Left lung (tissue), 10 donors: Measurements from ENCODE around the gene COL26A1. TPM values are rescaled to one million over a fixed set of nuclear protein-coding genes. Genes with fewer than 3 reads are reported as not detected.
"Not testable (repeated sequence)": the region's sequence is repeated elsewhere in the genome, so short reads cannot be mapped to it uniquely, and the experiment has no call there.

Experiments
- ATAC-seq: fragments of 200-7000 bp; cut with Tn5 transposase; one replicate; pipeline ENCODE4 v1.9.1; 2020; ENCODE audit warnings: moderate library complexity
- DNase-seq, 4 donors: peaks; one replicate each; pipeline ENCODE4 v3.0.0-alpha.2; 2013 to 2020
- H3K27ac ChIP-seq, 2 donors: fragments of 200-600 bp; sonication (generic) in 1 of 2; one replicate each; pipeline versions ENCODE4 v1.5.0 to v1.8.0; 2020 to 2021
- H3K27me3 ChIP-seq, 2 donors: fragments of 200-600 bp; sonication (generic) in 1 of 2; one replicate each; pipeline versions ENCODE4 v1.5.0 to v1.8.0; 2020 to 2021
- H3K36me3 ChIP-seq, 2 donors: fragments of 200-600 bp; sonication (generic) in 1 of 2; one replicate each; pipeline versions ENCODE4 v1.5.0 to v1.8.0; 2020 to 2021
- H3K4me1 ChIP-seq, 2 donors: fragments of 200-600 bp; one replicate each; pipeline ENCODE4 v1.8.0; 2021
- H3K4me3 ChIP-seq, 2 donors: fragments of 200-600 bp; sonication (generic) in 1 of 2; one replicate each; pipeline versions ENCODE4 v1.5.0 to v1.8.0; 2020 to 2021; ENCODE audit warnings: mild to moderate bottlenecking in 1 of 2
- H3K9me3 ChIP-seq, 2 donors: fragments of 200-600 bp; sonication (generic) in 1 of 2; one replicate each; pipeline versions ENCODE4 v1.5.0 to v1.8.0; 2020 to 2021
- intact Hi-C, 2 donors: fragments of 100-400 bp; cut with DNase I; formaldehyde crosslinking; loops; one replicate each; pipeline versions ENCODE4 v1.11.2 to v1.14.2; 2022
- polyA plus RNA-seq, 6 donors: library from polyadenylated mRNA; unstranded; fragments of 120-200 nt; gene quantifications; one replicate each; pipeline ENCODE4 v1.2.1, GENCODE V29; 2013; ENCODE audit not compliant: insufficient read length in 6 of 6
- total RNA-seq, 2 donors: library from RNA; stranded (reverse); fragmentation: NEBNext Ultra II Directional; extraction: Animal tissue kit (Norgen Biotek cat#: 25700); gene quantifications; one replicate each; pipeline ENCODE4 v1.2.1, GENCODE V29; 2021
- TF ChIP-seq, protein P1 (sequence below), 2 donors: fragments of 200-600 bp; sonication (generic) in 1 of 2; IDR thresholded peaks; one replicate each; pipeline versions ENCODE4 v1.5.0 to v1.8.0; 2021; ENCODE audit warnings: antibody characterized with exemption in 2 of 2
- donor health status: DM: no; HTN: yes; CAD: no.
- donor health status: DM: no; HTN: no; CAD: no.

COL26A1 gene
- total and polyA plus RNA-seq, 8 donors: 0.76 to 7.7 (median 7.1) TPM; not detected in 1

GRCh38 chr7:101496017-101496416 lies 133.3 kb downstream of the COL26A1 start:
- Histone ChIP-seq H3K4me3 (no peak overlapping the region), H3K27me3 (peaks cover 0 to 9% of the 10 kb centered on the region in 2 donors), H3K27ac (no peak overlapping the region), H3K9me3 (no peaks in the 10 kb centered on the region), H3K36me3 (no peaks in the 10 kb centered on the region), H3K4me1 (no peaks in the 10 kb centered on the region)
- intact Hi-C loops: no loop called here
- ATAC-seq (no peak), DNase-seq (no peak)
- TF ChIP-seq, protein P1, sequence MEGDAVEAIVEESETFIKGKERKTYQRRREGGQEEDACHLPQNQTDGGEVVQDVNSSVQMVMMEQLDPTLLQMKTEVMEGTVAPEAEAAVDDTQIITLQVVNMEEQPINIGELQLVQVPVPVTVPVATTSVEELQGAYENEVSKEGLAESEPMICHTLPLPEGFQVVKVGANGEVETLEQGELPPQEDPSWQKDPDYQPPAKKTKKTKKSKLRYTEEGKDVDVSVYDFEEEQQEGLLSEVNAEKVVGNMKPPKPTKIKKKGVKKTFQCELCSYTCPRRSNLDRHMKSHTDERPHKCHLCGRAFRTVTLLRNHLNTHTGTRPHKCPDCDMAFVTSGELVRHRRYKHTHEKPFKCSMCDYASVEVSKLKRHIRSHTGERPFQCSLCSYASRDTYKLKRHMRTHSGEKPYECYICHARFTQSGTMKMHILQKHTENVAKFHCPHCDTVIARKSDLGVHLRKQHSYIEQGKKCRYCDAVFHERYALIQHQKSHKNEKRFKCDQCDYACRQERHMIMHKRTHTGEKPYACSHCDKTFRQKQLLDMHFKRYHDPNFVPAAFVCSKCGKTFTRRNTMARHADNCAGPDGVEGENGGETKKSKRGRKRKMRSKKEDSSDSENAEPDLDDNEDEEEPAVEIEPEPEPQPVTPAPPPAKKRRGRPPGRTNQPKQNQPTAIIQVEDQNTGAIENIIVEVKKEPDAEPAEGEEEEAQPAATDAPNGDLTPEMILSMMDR (IDR thresholded peaks at IDR 0.05): no peak

GRCh38 chr7:101501351-101501750 lies 138.7 kb downstream of the COL26A1 start:
- H3K27me3 ChIP-seq: no peaks in the 10 kb centered on the region
- no peaks in the 10 kb centered on the region for H3K9me3 ChIP-seq
- intact Hi-C loops: no loop called here

GRCh38 chr7:101502466-101503098 lies 139.9 kb downstream of the COL26A1 start:
- intact Hi-C loops: no loop called here
- Histone ChIP-seq H3K36me3 (no peaks in the 10 kb centered on the region), H3K4me1 (no peaks in the 10 kb centered on the region), H3K9me3 (no peaks in the 10 kb centered on the region), H3K4me3 (no peak overlapping the region), H3K27ac (no peak overlapping the region), H3K27me3 (peaks cover 0 to 7% of the 10 kb centered on the region in 2 donors)
- no peak for ATAC-seq
- DNase-seq: no peak
- TF ChIP-seq, protein P1 (IDR thresholded peaks at IDR 0.05): no peak

More at GRCh38 chr7:101501351-101501750, 138.7 kb downstream of the COL26A1 start:
- DNase-seq (no peak), ATAC-seq (no peak)
- Histone ChIP-seq H3K36me3 (no peaks in the 10 kb centered on the region), H3K4me1 (no peaks in the 10 kb centered on the region), H3K4me3 (no peak overlapping the region), H3K27ac (no peak overlapping the region)
- TF ChIP-seq, protein P1 (IDR thresholded peaks at IDR 0.05): no peak

DNA sequence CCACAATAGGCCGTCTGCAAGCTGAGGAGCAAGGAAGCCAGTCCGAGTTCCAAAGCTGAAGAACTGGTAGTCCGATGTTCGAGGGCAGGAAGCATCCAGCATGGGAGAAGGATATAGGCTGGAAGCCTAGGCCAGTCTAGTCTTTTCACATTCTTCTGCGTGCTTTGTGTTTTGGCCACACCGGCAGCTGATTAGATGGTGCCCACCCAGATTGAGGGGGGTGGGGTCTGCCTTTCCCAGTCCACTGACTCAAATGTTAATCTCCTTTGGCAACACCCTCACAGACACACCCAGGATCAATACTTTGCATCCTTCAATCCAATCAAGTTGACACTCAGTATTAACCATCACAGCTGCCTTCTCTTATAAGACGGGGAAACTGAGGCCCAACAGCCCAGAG lies 142.8 kb downstream of the COL26A1 start:
- not testable (repeated sequence) for H3K4me1 ChIP-seq

DNA sequence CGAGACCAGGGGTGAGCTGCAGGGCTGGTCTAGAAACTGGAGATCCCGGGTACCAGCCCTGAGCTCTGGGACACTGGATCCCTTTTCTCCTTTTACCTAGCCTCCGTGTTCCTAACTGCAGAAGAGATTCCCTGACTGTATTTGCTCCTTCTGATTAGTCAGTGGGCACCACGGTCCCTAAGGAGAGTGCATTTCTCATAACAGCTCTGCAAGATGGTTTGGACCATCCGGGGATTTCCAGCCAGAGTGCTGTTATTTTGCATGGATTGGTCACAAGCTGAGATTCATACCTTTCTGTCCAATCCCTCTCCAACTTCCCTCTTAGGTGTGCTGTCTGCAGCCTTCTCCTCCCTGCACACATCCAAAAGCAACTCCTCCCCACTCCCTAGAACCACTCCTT lies 143.9 kb downstream of the COL26A1 start:
- Histone ChIP-seq H3K27me3 (peaks cover 0 to 37% of the 10 kb centered on the region in 2 donors), H3K4me1 (no peaks in the 10 kb centered on the region), H3K36me3 (no peaks in the 10 kb centered on the region), H3K27ac (no peak overlapping the region), H3K9me3 (no peaks in the 10 kb centered on the region), H3K4me3 (no peak overlapping the region)
- ATAC-seq (no peak), DNase-seq (no peak)
- intact Hi-C loops: no loop called here
- TF ChIP-seq, protein P1 (IDR thresholded peaks at IDR 0.05): no peak

More for the DNA sequence above, 142.8 kb downstream of the COL26A1 start:
- DNase-seq, H3K36me3 ChIP-seq, H3K27ac ChIP-seq, H3K9me3 ChIP-seq, ATAC-seq, H3K4me3 ChIP-seq, intact Hi-C loops: not testable (repeated sequence)
- peaks cover 0 to 35% of the 10 kb centered on the region in 2 donors for H3K27me3 ChIP-seq

DNA sequence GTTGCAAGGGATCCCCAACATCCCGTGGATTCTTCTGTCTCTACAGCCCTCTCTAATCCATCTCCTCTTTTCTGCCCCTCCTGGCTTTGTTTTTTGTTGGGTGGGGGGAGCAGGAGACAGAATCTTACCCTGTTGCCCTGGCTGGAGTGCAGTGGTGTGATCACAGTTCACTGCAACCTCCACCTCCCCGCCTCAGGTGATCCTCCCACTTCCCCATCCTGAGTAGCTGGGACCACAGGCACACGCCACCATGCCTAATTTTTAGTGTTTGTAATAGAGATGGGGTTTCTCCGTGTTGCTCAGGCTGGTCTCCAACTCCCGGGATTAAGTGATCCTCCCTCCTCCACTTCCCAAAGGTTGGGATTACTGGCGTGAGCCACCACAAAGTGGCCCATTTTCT lies 144.7 kb downstream of the COL26A1 start:
- no peaks in the 10 kb centered on the region for H3K36me3 ChIP-seq
- no peaks in the 10 kb centered on the region for H3K4me1 ChIP-seq
- intact Hi-C loops: no loop called here
- ATAC-seq: no peak
- TF ChIP-seq, protein P1 (IDR thresholded peaks at IDR 0.05): no peak
- H3K27me3 ChIP-seq: peaks cover 0 to 42% of the 10 kb centered on the region in 2 donors
- H3K4me3 ChIP-seq: no peak overlapping the region
- H3K27ac ChIP-seq: no peak overlapping the region
- no peaks in the 10 kb centered on the region for H3K9me3 ChIP-seq
- DNase-seq: no peak
